GM23338 (cell line): ENCODE results near the gene EMILIN2. TPM values are rescaled to one million over a fixed set of nuclear protein-coding genes. Genes with fewer than 3 reads are reported as not detected.

ENCODE experiments used
- ATAC-seq: fragments of 200-7000 bp; cut with Tn5 transposase; 3 replicates; pipeline ENCODE4 v1.9.1; 2020
- DNase-seq: peaks from one replicate; pipeline ENCODE4 v3.0.0-alpha.2; 2015; ENCODE audit warnings: low spot score
- H2AFZ ChIP-seq: fragments of 200-600 bp; sonication (generic); 2 replicates; pipeline ENCODE4 v1.8.0; 2016; ENCODE audit warnings: antibody characterized with exemption, mild to moderate bottlenecking, moderate library complexity
- H3F3A ChIP-seq: fragments of 200-600 bp; sonication (generic); replicated peaks from 2 replicates; pipeline ENCODE4 v1.8.0; 2017; ENCODE audit warnings: antibody characterized with exemption, mixed run types, low read depth
- H3K27ac ChIP-seq: fragments of 200-600 bp; sonication (generic); 2 replicates; pipeline ENCODE4 v1.6.1; 2016; ENCODE audit warnings: low read depth
- H3K27me3 ChIP-seq: fragments of 200-600 bp; sonication (generic); 2 replicates; pipeline ENCODE4 v1.8.0; 2016; ENCODE audit warnings: mild to moderate bottlenecking, mixed run types, moderate library complexity; ENCODE audit not compliant: insufficient read depth
- H3K36me3 ChIP-seq: fragments of 200-600 bp; sonication (generic); 2 replicates; pipeline ENCODE4 v1.8.0; 2016; ENCODE audit warnings: mild to moderate bottlenecking; ENCODE audit not compliant: insufficient read depth
- H3K4me1 ChIP-seq: fragments of 200-600 bp; sonication (generic); 2 replicates; pipeline ENCODE4 v1.8.0; 2016; ENCODE audit warnings: mild to moderate bottlenecking, moderate library complexity; ENCODE audit not compliant: insufficient read depth
- H3K4me2 ChIP-seq: fragments of 200-600 bp; sonication (generic); 2 replicates; pipeline ENCODE4 v1.7.1; 2017; ENCODE audit warnings: mixed run types
- H3K4me3 ChIP-seq: fragments of 200-600 bp; sonication (generic); 2 replicates; pipeline ENCODE4 v1.6.1; 2016; ENCODE audit warnings: mixed run types
- H3K79me2 ChIP-seq: fragments of 200-600 bp; sonication (generic); replicated peaks from 2 replicates; pipeline ENCODE4 v1.8.0; 2017; ENCODE audit warnings: mild to moderate bottlenecking; ENCODE audit not compliant: insufficient read depth
- H3K9me2 ChIP-seq: fragments of 200-600 bp; sonication (generic); 2 replicates; pipeline ENCODE4 v1.8.0; 2017; ENCODE audit not compliant: insufficient read depth
- H4K20me1 ChIP-seq: fragments of 200-600 bp; sonication (generic); replicated peaks from 2 replicates; pipeline ENCODE4 v1.8.0; 2017; ENCODE audit warnings: mild to moderate bottlenecking; ENCODE audit not compliant: insufficient read depth
- H3K27ac Mint-ChIP-seq: 2 replicates; pipeline ENCODE4 v1.8.0; 2020; ENCODE audit warnings: inconsistent platforms, mild to moderate bottlenecking, moderate library complexity, mixed read lengths
- H3K27me3 Mint-ChIP-seq: 3 replicates; pipeline ENCODE4 v1.8.0; 2022; ENCODE audit warnings: low read depth, mild to moderate bottlenecking, moderate library complexity, mixed read lengths, inconsistent platforms; ENCODE audit not compliant: insufficient read depth, poor library complexity
- H3K36me3 Mint-ChIP-seq: 3 replicates; pipeline ENCODE4 v1.8.0; 2021; ENCODE audit warnings: low read depth, mild to moderate bottlenecking, inconsistent platforms, moderate library complexity, mixed read lengths
- H3K4me1 Mint-ChIP-seq: 3 replicates; pipeline ENCODE4 v1.8.0; 2020; ENCODE audit warnings: mild to moderate bottlenecking, inconsistent platforms, mixed read lengths
- H3K4me3 Mint-ChIP-seq: 3 replicates; pipeline ENCODE4 v1.8.0; 2021; ENCODE audit warnings: moderate library complexity, mild to moderate bottlenecking, inconsistent platforms, mixed read lengths
- H3K9me3 Mint-ChIP-seq: 3 replicates; pipeline ENCODE4 v1.8.0; 2020; ENCODE audit warnings: moderate library complexity, mild to moderate bottlenecking, inconsistent platforms, mixed read lengths
- CREB1 ChIP-seq: fragments of 250-450 bp; sonication (Bioruptor Pico); IDR thresholded peaks from 2 replicates; pipeline ENCODE4 v1.5.0; 2020; ENCODE audit warnings: low read depth, mild to moderate bottlenecking, moderate library complexity
- CTCF ChIP-seq, 2 experiments: fragments of 200-600 bp in 1 of 2; sonication (generic) in 1 of 2; conservative IDR thresholded peaks; 2 replicates each; pipeline versions ENCODE4 v1.5.1 to v1.6.1; 2016 to 2017; ENCODE audit warnings: antibody characterized with exemption in 2 of 2, low read depth in 2 of 2, mild to moderate bottlenecking in 2 of 2, moderate library complexity in 1 of 2
- EZH2 ChIP-seq: fragments of 200-600 bp; sonication (generic); IDR thresholded peaks from one replicate; pipeline ENCODE4 v1.8.0; 2017; ENCODE audit warnings: antibody characterized with exemption, mild to moderate bottlenecking, low read depth; ENCODE audit not compliant: unreplicated experiment
- EZH2phosphoT487 ChIP-seq: fragments of 200-600 bp; sonication (generic); IDR thresholded peaks from one replicate; pipeline ENCODE4 v1.8.1; 2018; ENCODE audit warnings: antibody characterized with exemption; ENCODE audit not compliant: unreplicated experiment
- JUNB ChIP-seq: IDR thresholded peaks from one replicate; pipeline ENCODE4 v1.6.1; 2016; ENCODE audit warnings: antibody characterized with exemption; ENCODE audit not compliant: unreplicated experiment
- NANOG ChIP-seq: IDR thresholded peaks from 2 replicates; pipeline ENCODE4 v1.6.1; 2016; ENCODE audit warnings: antibody characterized with exemption, borderline replicate concordance
- POLR2AphosphoS5 ChIP-seq: IDR thresholded peaks from 2 replicates; pipeline ENCODE4 v1.6.1; 2016; ENCODE audit warnings: antibody characterized with exemption, low read depth
- STAT1 ChIP-seq: IDR thresholded peaks from one replicate; pipeline ENCODE4 v1.6.1; 2016; ENCODE audit warnings: antibody characterized with exemption; ENCODE audit not compliant: unreplicated experiment
- ZNF462 ChIP-seq: fragments of 250-450 bp; sonication (Bioruptor Pico); IDR thresholded peaks from 2 replicates; pipeline ENCODE4 v1.5.0; 2020; ENCODE audit warnings: mild to moderate bottlenecking, moderate library complexity
- polyA plus RNA-seq: library from polyadenylated mRNA; unstranded; fragments of >200 nt; fragmentation: Nextera tagmentation; extraction: Ambion mirVana; gene quantifications from 2 replicates; pipeline ENCODE4 v1.2.1, GENCODE V29; 2016
- total RNA-seq: library from RNA; depleted of rRNA; stranded (reverse); fragments of >200 nt; shearing (Covaris generic); gene quantifications from 2 replicates; pipeline ENCODE4 v1.2.3, GENCODE V29; 2014
- TF ChIP-seq, protein P1 (sequence below): IDR thresholded peaks from one replicate; pipeline ENCODE4 v1.6.1; 2018; ENCODE audit warnings: antibody characterized with exemption; ENCODE audit not compliant: unreplicated experiment
- TF ChIP-seq, protein P2 (sequence below): IDR thresholded peaks from 2 replicates; pipeline ENCODE4 v1.6.1; 2016; ENCODE audit warnings: antibody characterized with exemption

The EMILIN2 gene
- total and polyA plus RNA-seq, 2 experiments from 2014 or later = 3.0 to 11.6 TPM

DNA sequence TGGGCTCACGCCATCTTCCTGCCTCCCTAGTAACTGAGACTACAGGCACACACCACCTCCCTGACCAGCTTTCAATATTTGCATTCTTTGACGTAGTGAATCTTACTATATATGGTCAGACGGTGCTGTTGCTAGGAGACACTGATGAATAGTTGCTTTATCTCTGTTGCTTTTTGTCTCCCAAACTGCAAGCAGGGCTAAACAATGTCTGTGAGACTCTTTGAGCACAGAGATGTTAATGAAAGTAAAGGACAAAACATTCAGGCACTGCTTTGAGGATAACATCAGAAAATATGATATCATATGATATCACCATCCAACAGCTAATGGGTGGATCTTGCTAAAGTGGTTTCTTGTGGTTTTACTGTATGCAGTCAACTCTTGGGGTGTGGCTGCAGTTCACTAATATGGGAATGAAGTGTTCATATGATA is 43.0 kb downstream of the EMILIN2 start (continued):
- TF ChIP-seq, protein P1, sequence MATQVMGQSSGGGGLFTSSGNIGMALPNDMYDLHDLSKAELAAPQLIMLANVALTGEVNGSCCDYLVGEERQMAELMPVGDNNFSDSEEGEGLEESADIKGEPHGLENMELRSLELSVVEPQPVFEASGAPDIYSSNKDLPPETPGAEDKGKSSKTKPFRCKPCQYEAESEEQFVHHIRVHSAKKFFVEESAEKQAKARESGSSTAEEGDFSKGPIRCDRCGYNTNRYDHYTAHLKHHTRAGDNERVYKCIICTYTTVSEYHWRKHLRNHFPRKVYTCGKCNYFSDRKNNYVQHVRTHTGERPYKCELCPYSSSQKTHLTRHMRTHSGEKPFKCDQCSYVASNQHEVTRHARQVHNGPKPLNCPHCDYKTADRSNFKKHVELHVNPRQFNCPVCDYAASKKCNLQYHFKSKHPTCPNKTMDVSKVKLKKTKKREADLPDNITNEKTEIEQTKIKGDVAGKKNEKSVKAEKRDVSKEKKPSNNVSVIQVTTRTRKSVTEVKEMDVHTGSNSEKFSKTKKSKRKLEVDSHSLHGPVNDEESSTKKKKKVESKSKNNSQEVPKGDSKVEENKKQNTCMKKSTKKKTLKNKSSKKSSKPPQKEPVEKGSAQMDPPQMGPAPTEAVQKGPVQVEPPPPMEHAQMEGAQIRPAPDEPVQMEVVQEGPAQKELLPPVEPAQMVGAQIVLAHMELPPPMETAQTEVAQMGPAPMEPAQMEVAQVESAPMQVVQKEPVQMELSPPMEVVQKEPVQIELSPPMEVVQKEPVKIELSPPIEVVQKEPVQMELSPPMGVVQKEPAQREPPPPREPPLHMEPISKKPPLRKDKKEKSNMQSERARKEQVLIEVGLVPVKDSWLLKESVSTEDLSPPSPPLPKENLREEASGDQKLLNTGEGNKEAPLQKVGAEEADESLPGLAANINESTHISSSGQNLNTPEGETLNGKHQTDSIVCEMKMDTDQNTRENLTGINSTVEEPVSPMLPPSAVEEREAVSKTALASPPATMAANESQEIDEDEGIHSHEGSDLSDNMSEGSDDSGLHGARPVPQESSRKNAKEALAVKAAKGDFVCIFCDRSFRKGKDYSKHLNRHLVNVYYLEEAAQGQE = no peak
- TF ChIP-seq ZNF462 (CRISPR knock-in tag) (no peak), CREB1 (CRISPR knock-in tag) (no peak), STAT1 (no peak), EZH2phosphoT487 (no peak)

GRCh38 chr18:2890606-2891005 is 43.8 kb downstream of the EMILIN2 start:
- no peak overlapping the region for H3K27ac Mint-ChIP-seq
- TF ChIP-seq, protein P2, sequence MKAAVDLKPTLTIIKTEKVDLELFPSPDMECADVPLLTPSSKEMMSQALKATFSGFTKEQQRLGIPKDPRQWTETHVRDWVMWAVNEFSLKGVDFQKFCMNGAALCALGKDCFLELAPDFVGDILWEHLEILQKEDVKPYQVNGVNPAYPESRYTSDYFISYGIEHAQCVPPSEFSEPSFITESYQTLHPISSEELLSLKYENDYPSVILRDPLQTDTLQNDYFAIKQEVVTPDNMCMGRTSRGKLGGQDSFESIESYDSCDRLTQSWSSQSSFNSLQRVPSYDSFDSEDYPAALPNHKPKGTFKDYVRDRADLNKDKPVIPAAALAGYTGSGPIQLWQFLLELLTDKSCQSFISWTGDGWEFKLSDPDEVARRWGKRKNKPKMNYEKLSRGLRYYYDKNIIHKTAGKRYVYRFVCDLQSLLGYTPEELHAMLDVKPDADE = no peak
- TF ChIP-seq NANOG (no peak), POLR2AphosphoS5 (no peak), EZH2 (no peak), CREB1 (CRISPR knock-in tag) (no peak), STAT1 (no peak), CTCF (conservative IDR thresholded peaks at IDR 0.05; ENCODE audit: low read depth in 2 of 2) (no peak), JUNB (no peak), EZH2phosphoT487 (no peak)

More at GRCh38 chr18:2890606-2891005, 43.8 kb downstream of the EMILIN2 start:
- Mint-ChIP-seq H3K4me1 (peaks cover 5% of the 10 kb centered on the region; the same call in 2 of the 3 replicates), H3K36me3 (no peaks in the 10 kb centered on the region), H3K27me3 (peaks cover 6% of the 10 kb centered on the region), H3K4me3 (no peak overlapping the region), H3K9me3 (peaks cover 13% of the 10 kb centered on the region)
- Histone ChIP-seq H3K4me3 (no peak overlapping the region), H3K4me1 (no peaks in the 10 kb centered on the region), H3K79me2 (no peaks in the 10 kb centered on the region), H3K27me3 (no peaks in the 10 kb centered on the region), H3K27ac (no peak overlapping the region), H3K36me3 (no peaks in the 10 kb centered on the region), H3F3A (no peaks in the 10 kb centered on the region), H3K4me2 (no peak overlapping the region), H4K20me1 (no peaks in the 10 kb centered on the region), H3K9me2 (no peaks in the 10 kb centered on the region), H2AFZ (no peak overlapping the region)
- ATAC-seq (no peak), DNase-seq (no peak)
